ENCODE measurements around the gene BCO2.
"Not testable (repeated sequence)": the region's sequence is repeated elsewhere in the genome, so short reads cannot be mapped to it uniquely, and the experiment has no call there.

Gene BCO2

GRCh38 chr11:112195951-112196351 is 20.6 kb downstream of the BCO2 start:
- no peaks in the 10 kb centered on the region for H3K4me1 ChIP-seq (ENCODE audit: control insufficient read depth, insufficient read depth, low read length)
- no peak overlapping the region for H3K4me3 ChIP-seq (ENCODE audit: low read depth, low read length)
- no peak overlapping the region for H3K9ac ChIP-seq (ENCODE audit: low read depth, low read length)
- no peak overlapping the region for H3K27ac ChIP-seq (ENCODE audit: low read depth, low read length)
- no peaks in the 10 kb centered on the region for H3K36me3 ChIP-seq (ENCODE audit: control insufficient read depth, insufficient read depth, low read length)
- no peaks in the 10 kb centered on the region for H3K9me3 ChIP-seq (ENCODE audit: control insufficient read depth, insufficient read depth, low read length)
- H3K27me3 ChIP-seq (ENCODE audit: control insufficient read depth, insufficient read depth, low read length), result no peaks in the 10 kb centered on the region

GRCh38 chr11:112196519-112197087 is 21.3 kb downstream of the BCO2 start:
- Histone ChIP-seq H3K36me3 (ENCODE audit: control insufficient read depth, insufficient read depth, low read length) (no peaks in the 10 kb centered on the region), H3K4me3 (ENCODE audit: low read depth, low read length) (no peak overlapping the region), H3K27me3 (ENCODE audit: control insufficient read depth, insufficient read depth, low read length) (no peaks in the 10 kb centered on the region), H3K4me1 (ENCODE audit: control insufficient read depth, insufficient read depth, low read length) (no peaks in the 10 kb centered on the region), H3K27ac (ENCODE audit: low read depth, low read length) (no peak overlapping the region), H3K9me3 (ENCODE audit: control insufficient read depth, insufficient read depth, low read length) (no peaks in the 10 kb centered on the region), H3K9ac (ENCODE audit: low read depth, low read length) (no peak overlapping the region)

- not testable (repeated sequence) for H3K36me3 ChIP-seq (ENCODE audit: control insufficient read depth, insufficient read depth, low read length); H3K4me1 ChIP-seq (ENCODE audit: control insufficient read depth, insufficient read depth, low read length); H3K9me3 ChIP-seq (ENCODE audit: control insufficient read depth, insufficient read depth, low read length)
Observed at GRCh38 chr11:112199101-112199500, 23.8 kb downstream of the BCO2 start.

DNA sequence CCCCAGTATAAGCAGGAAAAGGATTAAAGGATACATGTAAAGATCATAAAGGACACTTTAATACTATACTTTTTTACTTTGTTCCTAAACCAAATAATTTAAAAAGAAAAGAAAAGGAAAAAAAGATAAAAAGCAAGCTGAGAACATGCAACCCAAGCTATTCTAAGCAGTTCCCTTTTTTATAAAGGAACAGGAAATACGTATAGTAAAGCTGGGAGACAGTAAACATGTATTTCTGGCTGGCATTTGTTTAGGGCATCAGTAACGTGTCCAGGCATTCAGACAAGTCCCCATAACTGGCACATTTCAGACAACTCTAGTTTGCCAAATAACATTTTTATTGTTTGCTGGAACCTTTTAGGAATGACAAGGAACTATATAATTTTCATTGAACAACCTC is 24.9 kb downstream of the BCO2 start:
- no peak overlapping the region for H3K9ac ChIP-seq (ENCODE audit: low read depth, low read length)
- no peaks in the 10 kb centered on the region for H3K36me3 ChIP-seq (ENCODE audit: control insufficient read depth, insufficient read depth, low read length)
- H3K27me3 ChIP-seq (ENCODE audit: control insufficient read depth, insufficient read depth, low read length), result no peaks in the 10 kb centered on the region
- no peaks in the 10 kb centered on the region for H3K4me1 ChIP-seq (ENCODE audit: control insufficient read depth, insufficient read depth, low read length)
- H3K4me3 ChIP-seq (ENCODE audit: low read depth, low read length), result no peak overlapping the region
- no peaks in the 10 kb centered on the region for H3K9me3 ChIP-seq (ENCODE audit: control insufficient read depth, insufficient read depth, low read length)
- H3K27ac ChIP-seq (ENCODE audit: low read depth, low read length), result no peak overlapping the region

More at GRCh38 chr11:112199101-112199500, 23.8 kb downstream of the BCO2 start:
- H3K4me3 ChIP-seq (ENCODE audit: low read depth, low read length); H3K27ac ChIP-seq (ENCODE audit: low read depth, low read length); H3K27me3 ChIP-seq (ENCODE audit: control insufficient read depth, insufficient read depth, low read length); H3K9ac ChIP-seq (ENCODE audit: low read depth, low read length): not testable (repeated sequence)

- H3K4me1 ChIP-seq (ENCODE audit: control insufficient read depth, insufficient read depth, low read length), result no peaks in the 10 kb centered on the region
- no peak overlapping the region for H3K9ac ChIP-seq (ENCODE audit: low read depth, low read length)
- H3K36me3 ChIP-seq (ENCODE audit: control insufficient read depth, insufficient read depth, low read length), result no peaks in the 10 kb centered on the region
- H3K9me3 ChIP-seq (ENCODE audit: control insufficient read depth, insufficient read depth, low read length), result no peaks in the 10 kb centered on the region
- no peak overlapping the region for H3K27ac ChIP-seq (ENCODE audit: low read depth, low read length)
- no peak overlapping the region for H3K4me3 ChIP-seq (ENCODE audit: low read depth, low read length)
- H3K27me3 ChIP-seq (ENCODE audit: control insufficient read depth, insufficient read depth, low read length), result no peaks in the 10 kb centered on the region
Observed at GRCh38 chr11:112206071-112206470, 30.8 kb downstream of the BCO2 start.

- Histone ChIP-seq H3K9me3 (ENCODE audit: control insufficient read depth, insufficient read depth, low read length) (no peaks in the 10 kb centered on the region), H3K27ac (ENCODE audit: low read depth, low read length) (no peak overlapping the region), H3K4me3 (ENCODE audit: low read depth, low read length) (no peak overlapping the region), H3K9ac (ENCODE audit: low read depth, low read length) (no peak overlapping the region), H3K4me1 (ENCODE audit: control insufficient read depth, insufficient read depth, low read length) (no peaks in the 10 kb centered on the region), H3K36me3 (ENCODE audit: control insufficient read depth, insufficient read depth, low read length) (no peaks in the 10 kb centered on the region), H3K27me3 (ENCODE audit: control insufficient read depth, insufficient read depth, low read length) (no peaks in the 10 kb centered on the region)
Observed at GRCh38 chr11:112210890-112211289, 35.6 kb downstream of the BCO2 start.

GRCh38 chr11:112211536-112211935 is 36.2 kb downstream of the BCO2 start:
- Histone ChIP-seq H3K9ac (ENCODE audit: low read depth, low read length) (no peak overlapping the region), H3K36me3 (ENCODE audit: control insufficient read depth, insufficient read depth, low read length) (no peaks in the 10 kb centered on the region), H3K27ac (ENCODE audit: low read depth, low read length) (no peak overlapping the region), H3K9me3 (ENCODE audit: control insufficient read depth, insufficient read depth, low read length) (no peaks in the 10 kb centered on the region), H3K4me1 (ENCODE audit: control insufficient read depth, insufficient read depth, low read length) (no peaks in the 10 kb centered on the region), H3K27me3 (ENCODE audit: control insufficient read depth, insufficient read depth, low read length) (no peaks in the 10 kb centered on the region), H3K4me3 (ENCODE audit: low read depth, low read length) (no peak overlapping the region)

DNA sequence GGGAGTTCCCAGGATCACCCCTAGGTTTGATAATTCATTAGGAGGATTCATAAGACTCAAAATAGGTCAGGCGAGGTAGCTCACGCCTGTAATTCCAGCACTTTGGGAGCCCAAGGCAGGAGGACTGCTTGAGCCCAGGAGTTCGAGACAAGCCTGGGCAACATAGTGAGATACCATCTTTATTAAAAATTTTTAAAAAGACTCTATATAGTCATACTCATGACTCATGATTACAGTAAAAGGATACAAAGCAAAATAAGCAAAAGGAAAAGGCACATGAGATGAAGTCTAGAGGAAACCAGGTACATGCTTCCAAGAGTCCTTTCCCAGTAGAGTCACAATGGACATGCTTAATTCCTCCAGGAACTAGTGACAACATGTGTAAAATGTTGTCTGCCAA is 37.0 kb downstream of the BCO2 start:
- no peak overlapping the region for H3K4me3 ChIP-seq (ENCODE audit: low read depth, low read length)
- no peak overlapping the region for H3K9ac ChIP-seq (ENCODE audit: low read depth, low read length)
- no peaks in the 10 kb centered on the region for H3K36me3 ChIP-seq (ENCODE audit: control insufficient read depth, insufficient read depth, low read length)
- no peaks in the 10 kb centered on the region for H3K9me3 ChIP-seq (ENCODE audit: control insufficient read depth, insufficient read depth, low read length)
- H3K27ac ChIP-seq (ENCODE audit: low read depth, low read length), result no peak overlapping the region
- no peaks in the 10 kb centered on the region for H3K4me1 ChIP-seq (ENCODE audit: control insufficient read depth, insufficient read depth, low read length)
- H3K27me3 ChIP-seq (ENCODE audit: control insufficient read depth, insufficient read depth, low read length), result no peaks in the 10 kb centered on the region

DNA sequence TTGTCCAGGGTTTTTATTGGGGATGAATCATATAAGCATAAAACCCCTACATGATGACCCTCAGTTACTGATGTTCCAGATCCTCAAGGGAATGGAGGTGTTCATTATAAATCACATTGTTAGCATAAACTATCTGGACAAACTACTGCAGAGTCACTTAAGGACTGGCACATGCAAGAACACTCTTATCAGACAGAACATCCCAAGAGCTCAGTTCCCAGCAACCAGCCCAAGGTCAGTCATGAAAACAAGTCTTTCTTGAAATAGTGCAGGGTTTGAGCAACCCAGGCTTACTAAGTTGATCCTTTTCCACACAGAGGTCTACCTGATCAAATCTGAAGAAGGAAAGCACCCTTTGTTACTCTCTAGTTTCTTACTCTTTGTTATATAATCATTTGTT is 37.4 kb downstream of the BCO2 start:
- Histone ChIP-seq H3K27ac (ENCODE audit: low read depth, low read length) (no peak overlapping the region), H3K27me3 (ENCODE audit: control insufficient read depth, insufficient read depth, low read length) (no peaks in the 10 kb centered on the region)

DNA sequence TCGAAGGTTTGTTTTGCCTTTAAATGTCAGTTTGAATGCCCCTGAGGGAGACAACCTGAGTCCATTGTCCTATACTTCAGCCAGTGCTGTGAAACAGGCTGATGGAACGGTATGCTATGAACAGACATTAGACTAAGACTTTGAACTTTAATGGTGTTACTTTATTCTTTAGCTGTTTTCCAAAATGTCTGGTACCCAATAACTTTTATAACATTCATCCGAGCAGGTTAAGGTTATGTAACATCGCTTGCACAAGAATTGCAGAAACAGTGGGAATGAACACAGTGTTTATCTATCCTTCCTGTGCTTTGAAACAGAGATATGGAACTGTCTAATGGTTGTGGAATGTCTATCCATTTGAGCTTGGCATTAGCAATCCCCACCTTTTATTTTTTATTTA is 38.4 kb downstream of the BCO2 start:
- Histone ChIP-seq H3K4me1 (ENCODE audit: control insufficient read depth, insufficient read depth, low read length) (no peaks in the 10 kb centered on the region), H3K9ac (ENCODE audit: low read depth, low read length) (no peak overlapping the region), H3K4me3 (ENCODE audit: low read depth, low read length) (no peak overlapping the region), H3K9me3 (ENCODE audit: control insufficient read depth, insufficient read depth, low read length) (no peaks in the 10 kb centered on the region), H3K27ac (ENCODE audit: low read depth, low read length) (no peak overlapping the region), H3K36me3 (ENCODE audit: control insufficient read depth, insufficient read depth, low read length) (no peaks in the 10 kb centered on the region), H3K27me3 (ENCODE audit: control insufficient read depth, insufficient read depth, low read length) (no peaks in the 10 kb centered on the region)

More for the DNA sequence above, 37.4 kb downstream of the BCO2 start:
- no peak overlapping the region for H3K9ac ChIP-seq (ENCODE audit: low read depth, low read length)
- H3K4me1 ChIP-seq (ENCODE audit: control insufficient read depth, insufficient read depth, low read length), result no peaks in the 10 kb centered on the region
- no peaks in the 10 kb centered on the region for H3K36me3 ChIP-seq (ENCODE audit: control insufficient read depth, insufficient read depth, low read length)
- H3K9me3 ChIP-seq (ENCODE audit: control insufficient read depth, insufficient read depth, low read length), result no peaks in the 10 kb centered on the region
- H3K4me3 ChIP-seq (ENCODE audit: low read depth, low read length), result no peak overlapping the region

- Histone ChIP-seq H3K36me3 (ENCODE audit: control insufficient read depth, insufficient read depth, low read length) (no peaks in the 10 kb centered on the region), H3K4me3 (ENCODE audit: low read depth, low read length) (no peak overlapping the region), H3K27me3 (ENCODE audit: control insufficient read depth, insufficient read depth, low read length) (no peaks in the 10 kb centered on the region), H3K9ac (ENCODE audit: low read depth, low read length) (no peak overlapping the region), H3K9me3 (ENCODE audit: control insufficient read depth, insufficient read depth, low read length) (no peaks in the 10 kb centered on the region), H3K27ac (ENCODE audit: low read depth, low read length) (no peak overlapping the region), H3K4me1 (ENCODE audit: control insufficient read depth, insufficient read depth, low read length) (no peaks in the 10 kb centered on the region)
Observed at GRCh38 chr11:112215621-112216020, 40.3 kb downstream of the BCO2 start.

All from HUES48 (cell line).